HuH-7 (cell line): ENCODE measurements around the gene NHLH2.

Experiments used
- DNase-seq: peaks from one replicate; pipeline ENCODE4 v3.0.0; 2011; ENCODE audit warnings: low spot score

The NHLH2 gene

DNA sequence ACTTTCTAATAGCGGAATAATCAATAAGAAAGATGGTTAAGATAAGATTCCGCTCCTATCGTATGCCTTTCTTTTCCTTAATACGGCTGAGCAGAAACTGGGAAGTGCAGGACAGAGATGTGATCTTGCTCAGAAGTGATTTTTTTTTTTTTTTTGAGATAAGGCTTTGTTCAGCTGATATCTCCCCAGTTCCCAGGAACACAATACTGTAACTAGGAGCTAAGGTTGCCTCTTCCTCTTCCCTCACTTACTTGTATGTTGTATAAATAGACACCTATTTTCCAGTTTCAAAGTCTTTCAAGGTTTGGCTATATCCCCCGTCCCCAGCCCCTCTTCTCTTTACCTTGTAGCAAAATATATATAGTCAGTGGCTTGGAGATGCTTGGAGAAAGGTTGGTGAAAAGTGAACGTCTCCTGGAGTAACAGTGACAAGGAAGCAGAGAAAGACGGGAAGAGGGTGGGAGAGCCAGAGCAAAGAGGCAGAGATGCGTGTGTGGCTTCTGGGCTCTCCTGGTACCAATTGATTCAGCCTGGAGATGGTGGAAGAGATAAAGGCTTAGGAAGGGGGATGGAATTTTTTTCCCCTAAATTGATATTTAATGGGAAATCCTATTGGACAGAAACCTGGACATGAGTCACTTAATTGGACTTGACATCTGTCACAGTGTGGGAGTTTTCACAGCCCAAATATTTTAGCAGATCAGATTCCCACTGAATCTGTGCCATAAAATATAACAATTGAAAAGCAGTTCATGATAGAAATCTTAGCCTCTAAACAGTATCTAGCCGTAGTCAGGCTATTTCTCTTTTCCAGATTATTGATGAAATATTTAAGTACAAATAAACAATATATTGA lies at the start of gene NHLH2:
Gene NHLH2 (minus strand): TSS at position 522 of the 856 bp plus-strand sequence. CDS start 2,754 bp downstream, outside the sequence.
- no peak for DNase-seq

GRCh38 chr1:115890580-115890979 lies 49.7 kb upstream of the NHLH2 start:
- DNase-seq: no peak

GRCh38 chr1:115888976-115889375 lies 48.0 kb upstream of the NHLH2 start:
- DNase-seq: no peak

DNA sequence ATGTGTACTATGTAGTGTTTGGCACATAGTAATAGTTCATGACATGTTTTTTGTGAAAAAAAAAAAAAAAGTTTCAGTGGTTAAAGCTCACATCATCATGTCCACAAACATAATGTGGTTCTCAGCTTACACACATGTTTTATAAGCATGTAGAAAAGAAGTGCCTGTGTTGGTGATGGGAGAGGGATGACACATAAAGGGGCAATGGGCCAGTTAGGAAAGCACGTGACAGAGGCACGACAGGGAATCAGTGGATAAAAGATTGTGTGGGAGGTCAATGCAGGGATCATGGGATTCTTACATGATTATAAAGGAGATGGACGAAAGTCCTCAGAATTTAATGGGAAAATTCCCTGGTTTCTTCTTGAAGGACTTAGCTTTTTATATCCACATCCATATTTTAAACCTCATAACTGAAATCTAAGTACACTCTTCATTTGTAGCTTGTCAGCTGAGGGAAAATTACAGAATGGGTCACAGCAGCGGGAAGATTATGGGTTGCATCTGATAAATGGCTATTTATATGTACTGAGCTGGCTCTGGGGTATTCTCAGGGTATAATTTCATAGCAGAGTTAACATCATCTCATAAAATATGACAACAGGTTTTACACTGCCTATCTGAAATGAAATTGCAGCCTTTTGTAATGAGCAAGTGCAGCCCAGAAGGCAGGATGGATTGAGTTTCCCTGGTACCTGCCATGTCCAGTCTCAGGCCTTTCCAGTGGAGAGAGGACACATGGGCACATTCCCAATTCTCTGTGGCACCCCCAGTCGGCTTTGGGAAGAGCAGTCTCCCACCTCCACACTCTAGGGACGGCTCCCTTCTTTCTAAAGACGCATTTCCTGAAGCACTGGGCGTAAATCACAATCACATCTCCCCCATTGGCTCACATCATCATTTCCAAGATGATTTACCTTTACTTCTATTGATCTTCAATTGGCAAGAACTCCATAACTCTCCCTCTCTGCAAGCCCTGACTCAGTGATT lies 42.3 kb upstream of the NHLH2 start:
- DNase-seq: no peak

- DNase-seq: no peak
These were observed 40.2 kb upstream of the NHLH2 start for GRCh38 chr1:115880981-115881672.

DNA sequence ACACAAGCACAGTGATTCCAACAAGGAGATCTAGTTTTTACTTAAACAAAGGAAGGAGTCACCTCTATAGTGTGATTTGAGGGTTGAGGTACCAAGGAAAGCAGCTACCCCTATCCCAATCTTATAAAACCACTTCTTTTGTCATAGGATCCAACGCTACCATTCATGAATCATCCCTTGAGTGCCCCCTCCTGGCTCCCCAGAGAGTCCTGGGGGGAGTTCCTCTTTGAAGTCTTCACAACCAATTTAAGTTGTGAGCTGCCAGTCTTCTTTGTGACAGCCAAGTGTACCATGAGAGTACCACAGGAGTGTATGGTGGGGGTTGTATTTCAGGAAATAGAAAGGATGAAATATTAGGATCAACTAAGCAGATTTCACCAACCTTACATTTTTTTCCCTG lies 39.1 kb upstream of the NHLH2 start:
- no peak for DNase-seq

GRCh38 chr1:115877511-115877910 lies 36.6 kb upstream of the NHLH2 start:
- no peak for DNase-seq

GRCh38 chr1:115874904-115875303 lies 34.0 kb upstream of the NHLH2 start:
- DNase-seq: no peak

DNA sequence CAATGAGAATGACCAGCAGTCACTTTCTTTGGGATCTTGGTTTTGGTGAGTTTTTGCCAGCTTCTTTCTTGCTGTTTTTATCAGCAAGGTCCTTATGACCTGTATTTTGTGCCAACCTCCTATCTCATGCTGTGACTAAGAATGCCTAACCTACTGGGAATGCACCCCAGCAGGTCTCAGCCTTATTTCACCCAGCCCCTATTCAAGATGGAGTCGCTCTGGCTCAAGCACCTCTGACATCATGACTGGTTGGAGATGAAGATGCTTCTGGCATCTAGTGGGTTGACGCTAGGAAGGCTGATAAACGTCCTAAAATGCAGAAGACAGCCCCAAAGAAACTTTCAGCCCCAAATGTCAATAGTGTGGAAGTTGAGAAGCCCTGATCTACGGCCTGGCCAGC lies 33.6 kb upstream of the NHLH2 start:
- DNase-seq: no peak

GRCh38 chr1:115873184-115873583 lies 32.3 kb upstream of the NHLH2 start:
- DNase-seq: no peak

DNA sequence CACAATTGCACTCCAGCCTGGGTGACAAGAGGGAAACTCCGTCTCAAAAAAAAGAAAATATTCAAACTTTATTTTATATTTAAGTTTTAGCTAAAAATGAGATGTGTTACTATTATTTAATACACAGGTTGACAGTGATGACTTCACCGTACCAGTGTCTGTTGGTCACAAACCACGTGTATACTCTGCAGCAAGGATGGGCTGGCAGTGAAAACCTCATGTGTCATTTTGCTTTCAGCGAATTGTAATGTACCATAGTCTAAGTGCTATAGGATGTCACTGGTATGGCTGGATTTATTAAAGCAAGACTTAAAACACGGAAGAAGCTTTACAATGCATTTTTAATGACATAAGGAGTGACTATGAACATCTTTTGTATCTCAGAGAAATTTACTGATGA lies 28.1 kb upstream of the NHLH2 start:
- no peak for DNase-seq

DNA sequence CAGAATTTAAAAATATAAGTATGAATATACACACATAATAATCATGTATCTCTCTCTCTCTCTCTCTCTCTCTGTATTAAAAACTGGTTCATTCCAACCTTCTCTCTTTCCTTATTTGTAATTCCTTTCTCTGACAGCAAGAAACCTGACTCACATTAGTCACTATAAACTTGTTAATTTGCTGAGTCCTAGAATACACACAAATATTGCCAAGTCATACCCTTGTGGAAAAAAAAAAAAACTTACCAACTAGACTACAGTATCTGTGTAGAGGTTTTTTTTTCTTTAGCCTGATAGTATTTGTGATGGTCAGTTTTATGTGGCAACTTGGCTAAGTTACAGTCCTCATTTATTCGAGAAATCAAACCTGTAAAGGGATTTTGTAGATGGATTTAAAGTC lies 26.3 kb upstream of the NHLH2 start:
- no peak for DNase-seq

GRCh38 chr1:115865704-115866380 lies 24.9 kb upstream of the NHLH2 start:
- no peak for DNase-seq

- DNase-seq: no peak
These were observed 21.5 kb upstream of the NHLH2 start for GRCh38 chr1:115862403-115862802.

DNA sequence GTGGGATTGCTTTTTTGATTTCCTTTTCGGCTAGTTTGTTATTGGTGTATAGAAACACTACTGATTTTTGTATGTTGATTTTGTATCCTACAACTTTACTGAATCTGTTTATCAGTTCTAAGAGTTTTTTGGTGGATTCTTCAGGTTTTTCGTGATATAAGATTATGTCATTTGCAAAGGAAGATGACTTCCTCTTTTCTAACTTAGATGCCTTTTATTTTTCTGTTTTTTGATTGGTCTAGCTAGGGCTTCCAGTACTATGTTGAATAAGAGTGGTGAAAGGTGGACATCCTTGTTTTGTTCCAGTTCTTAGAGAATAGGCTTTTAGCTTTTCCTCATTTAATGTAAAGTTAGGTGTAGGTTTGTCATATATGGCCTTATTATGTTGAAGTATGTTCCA lies 13.1 kb upstream of the NHLH2 start:
- DNase-seq: no peak

DNA sequence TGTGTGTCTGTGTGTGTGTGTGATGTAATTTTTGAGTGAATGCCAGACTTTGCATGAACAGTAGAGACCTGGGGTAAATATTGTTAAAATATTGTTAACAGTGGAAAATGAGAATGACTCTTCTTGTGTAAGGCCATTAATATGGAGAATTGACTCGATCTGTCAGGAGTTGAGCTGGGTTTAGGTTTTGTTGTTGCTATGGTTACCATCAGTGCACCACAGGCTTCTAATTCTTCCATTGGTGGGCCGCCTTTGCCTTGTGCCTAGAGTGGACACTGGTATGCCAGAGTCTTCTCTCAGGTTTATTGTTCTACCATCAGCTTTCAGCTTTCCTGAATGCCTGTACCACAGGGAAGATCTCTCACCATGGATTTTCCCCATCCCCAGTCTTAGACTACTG lies 10.0 kb upstream of the NHLH2 start:
- DNase-seq: no peak

DNA sequence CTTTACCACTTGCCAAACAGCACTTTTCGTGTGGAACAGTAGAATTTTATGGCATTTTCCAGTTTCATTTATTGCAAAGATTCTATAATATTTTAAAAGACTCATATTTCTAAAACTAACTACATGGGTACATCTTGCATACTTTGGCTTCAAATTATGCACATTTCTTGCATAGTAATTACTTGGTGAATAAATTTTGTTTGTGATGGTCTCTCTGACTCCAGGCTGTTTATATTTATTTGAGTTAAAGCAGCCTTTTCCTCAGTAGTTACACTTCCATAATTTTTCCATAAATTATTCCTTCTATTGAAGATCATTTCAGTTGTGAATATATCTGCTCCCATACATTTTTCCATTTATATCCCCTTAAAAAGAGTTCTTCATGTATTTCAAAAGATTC lies 6.9 kb upstream of the NHLH2 start:
- no peak for DNase-seq

GRCh38 chr1:115842948-115843347 lies 2.0 kb upstream of the NHLH2 start:
- DNase-seq: no peak

GRCh38 chr1:115839679-115840237 lies 1.2 kb downstream of the NHLH2 start:
- DNase-seq: no peak

DNA sequence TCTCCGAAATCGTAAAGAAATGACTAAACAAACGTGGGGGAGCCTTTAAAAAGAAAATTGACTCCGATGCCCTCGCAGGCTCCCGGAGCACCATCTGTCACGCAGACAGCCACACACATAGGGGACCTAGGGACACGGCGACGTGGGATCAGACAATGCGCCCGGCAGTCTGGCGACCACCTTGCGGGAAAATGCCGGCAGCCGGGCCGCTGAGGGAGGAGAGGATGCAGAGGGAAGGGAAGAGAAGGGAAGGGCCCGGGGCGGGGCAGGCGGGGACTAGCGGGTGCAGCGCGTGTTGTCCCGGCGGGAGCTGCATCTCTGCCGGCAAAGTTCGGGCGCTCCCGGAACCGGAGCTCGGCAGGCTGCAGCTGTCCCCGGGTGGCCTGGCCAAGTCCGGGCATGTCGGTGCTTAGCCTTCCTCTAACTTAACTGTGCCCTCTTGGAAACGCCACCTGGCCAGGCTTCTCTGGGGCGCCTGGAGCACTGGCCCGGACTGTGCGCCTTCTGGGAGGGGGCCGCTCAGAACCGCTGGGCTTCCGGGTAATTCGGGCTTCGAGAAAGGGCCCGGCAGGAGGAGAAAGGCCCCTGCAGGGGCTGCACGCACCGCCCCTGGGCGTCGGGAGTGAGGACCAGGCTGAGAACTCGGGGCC lies 1.8 kb downstream of the NHLH2 start:
- no peak for DNase-seq
